Measurements from ENCODE around the gene BMP15.

GRCh38 chrX:50913520-50913919, 3.0 kb downstream of the BMP15 start:
- TF ChIP-seq CTCF (IDR thresholded peaks at IDR 0.05) (no peak), POLR2A (IDR thresholded peaks at IDR 0.05) (no peak)
